HL-60 (cell line): ENCODE data around the gene WWP2.

Experiments
- CTCF ChIP-seq: IDR thresholded peaks from one replicate; pipeline ENCODE4 v1.5.1; 2011; ENCODE audit warnings: low read length, control low read depth, inconsistent platforms; ENCODE audit not compliant: insufficient read depth
- POLR2AphosphoS5 ChIP-seq: IDR thresholded peaks from 2 replicates; pipeline ENCODE4 v1.6.1; 2012; ENCODE audit warnings: low read depth
- REST ChIP-seq: IDR thresholded peaks from 2 replicates; pipeline ENCODE4 v1.6.1; 2012; ENCODE audit warnings: low read depth; ENCODE audit not compliant: insufficient replicate concordance

- TF ChIP-seq CTCF, result no peak
- TF ChIP-seq REST, result no peak
- no peak for TF ChIP-seq POLR2AphosphoS5
Measured at GRCh38 chr16:69799611-69800031, 37.5 kb downstream of the WWP2 start.
